Neural progenitor cell (in vitro differentiated cells): Measurements from ENCODE around the gene NAMPT.

ENCODE experiments used
- EZH2phosphoT487 ChIP-seq: fragments of 200-600 bp; sonication (generic); IDR thresholded peaks from 2 replicates; pipeline ENCODE4 v1.6.1; 2017; ENCODE audit warnings: antibody characterized with exemption
- TF ChIP-seq, protein P1 (sequence below): fragments of 200-600 bp; sonication (generic); IDR thresholded peaks from 2 replicates; pipeline ENCODE4 v1.5.1; 2017; ENCODE audit warnings: antibody characterized with exemption, mild to moderate bottlenecking

DNA sequence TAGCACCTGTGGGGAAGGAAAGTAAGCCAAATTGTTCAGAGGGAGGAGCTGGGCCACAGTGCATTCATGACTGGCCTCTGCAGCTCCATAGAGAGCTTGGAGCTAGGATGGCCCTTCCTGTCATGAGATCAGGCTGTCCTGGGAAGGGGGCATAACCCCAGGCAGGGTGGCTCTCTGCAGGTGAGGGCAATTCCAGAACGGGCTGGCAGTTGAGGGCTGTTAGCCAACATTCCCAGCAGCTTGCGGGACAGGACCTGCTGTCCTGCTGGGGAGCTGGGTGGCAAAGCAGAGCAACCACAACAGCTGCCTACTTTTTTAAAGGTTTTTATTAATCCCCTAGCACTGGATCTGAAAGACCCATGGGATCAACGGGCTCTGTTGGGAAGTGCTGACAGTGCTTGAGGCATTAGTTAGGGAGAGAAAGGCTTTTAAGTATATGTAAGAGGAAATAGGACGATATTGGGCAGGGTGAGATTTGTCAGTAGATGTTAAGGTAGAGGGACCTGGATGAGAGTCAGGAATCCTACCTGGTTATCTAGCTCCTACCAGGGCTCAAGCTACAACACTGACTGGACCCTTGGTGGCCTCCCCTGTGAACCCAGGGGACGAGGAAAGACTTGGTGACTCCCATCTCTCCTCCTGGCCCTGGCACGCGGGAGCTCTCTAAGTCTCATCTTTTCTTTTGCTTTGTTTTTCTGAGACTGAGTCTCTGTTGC, 77.8 kb downstream of the NAMPT start:
- TF ChIP-seq, protein P1, sequence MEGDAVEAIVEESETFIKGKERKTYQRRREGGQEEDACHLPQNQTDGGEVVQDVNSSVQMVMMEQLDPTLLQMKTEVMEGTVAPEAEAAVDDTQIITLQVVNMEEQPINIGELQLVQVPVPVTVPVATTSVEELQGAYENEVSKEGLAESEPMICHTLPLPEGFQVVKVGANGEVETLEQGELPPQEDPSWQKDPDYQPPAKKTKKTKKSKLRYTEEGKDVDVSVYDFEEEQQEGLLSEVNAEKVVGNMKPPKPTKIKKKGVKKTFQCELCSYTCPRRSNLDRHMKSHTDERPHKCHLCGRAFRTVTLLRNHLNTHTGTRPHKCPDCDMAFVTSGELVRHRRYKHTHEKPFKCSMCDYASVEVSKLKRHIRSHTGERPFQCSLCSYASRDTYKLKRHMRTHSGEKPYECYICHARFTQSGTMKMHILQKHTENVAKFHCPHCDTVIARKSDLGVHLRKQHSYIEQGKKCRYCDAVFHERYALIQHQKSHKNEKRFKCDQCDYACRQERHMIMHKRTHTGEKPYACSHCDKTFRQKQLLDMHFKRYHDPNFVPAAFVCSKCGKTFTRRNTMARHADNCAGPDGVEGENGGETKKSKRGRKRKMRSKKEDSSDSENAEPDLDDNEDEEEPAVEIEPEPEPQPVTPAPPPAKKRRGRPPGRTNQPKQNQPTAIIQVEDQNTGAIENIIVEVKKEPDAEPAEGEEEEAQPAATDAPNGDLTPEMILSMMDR = no peak
- no peak for TF ChIP-seq EZH2phosphoT487
